GM10248 (cell line): Measurements from ENCODE around the gene FYN.

Experiments
- CTCF ChIA-PET: fragments of 300-600 bp; sonication (Branson Sonifier 250); formaldehyde crosslinking; extraction: SDS; loops from one replicate; lab custom pipeline; 2021; ENCODE audit warnings: antibody characterized with exemption; lab: Yijun Ruan, JAX
- POLR2A ChIA-PET: fragments of 350-650 bp; sonication (Branson Sonifier 250); formaldehyde crosslinking; extraction: SDS; loops from one replicate; lab custom pipeline; 2020; ENCODE audit warnings: antibody characterized with exemption; lab: Yijun Ruan, JAX
- DNase-seq: peaks from one replicate; pipeline ENCODE4 v3.0.0; 2012; ENCODE audit errors: extremely low spot score
- TF ChIP-seq, protein P1 (sequence below): IDR thresholded peaks from 2 replicates; pipeline ENCODE4 v1.5.1; 2012; ENCODE audit warnings: mild to moderate bottlenecking, low read depth; ENCODE audit errors: extremely low read depth, missing control alignments, control extremely low read depth

The FYN gene

DNA sequence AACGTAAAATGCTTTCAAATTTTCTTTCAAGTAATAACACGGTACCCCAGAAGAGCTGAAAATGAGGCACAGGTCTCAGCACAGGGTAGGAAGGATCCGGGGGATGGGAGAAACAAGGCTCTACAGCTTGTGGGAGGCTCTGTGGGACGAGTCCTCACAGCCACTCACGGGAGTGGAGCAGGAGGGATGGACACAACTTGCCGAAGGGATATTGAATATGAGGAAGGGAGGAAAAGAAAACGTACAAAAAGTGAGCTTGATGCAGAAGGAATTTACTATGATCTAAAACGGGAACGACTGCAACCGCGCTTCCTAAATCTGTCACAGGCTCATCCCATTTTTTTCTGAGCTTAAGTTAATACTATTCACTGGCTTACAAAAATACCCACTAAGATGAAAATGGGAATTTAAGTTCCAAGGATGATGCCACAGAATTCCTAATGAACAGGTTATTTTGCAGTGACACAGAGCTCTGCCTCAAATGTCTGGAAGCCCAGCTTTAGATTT lies 72.9 kb downstream of the FYN start:
- CTCF ChIA-PET = interaction anchor here (1.1 to 2.1 kb wide), 6 partner anchors 18 to 65 kb away, joined by 3 to 5 read pairs (median 4); no protein-coding TSS in a partner anchor
- POLR2A ChIA-PET = no interaction called here
- TF ChIP-seq, protein P1, sequence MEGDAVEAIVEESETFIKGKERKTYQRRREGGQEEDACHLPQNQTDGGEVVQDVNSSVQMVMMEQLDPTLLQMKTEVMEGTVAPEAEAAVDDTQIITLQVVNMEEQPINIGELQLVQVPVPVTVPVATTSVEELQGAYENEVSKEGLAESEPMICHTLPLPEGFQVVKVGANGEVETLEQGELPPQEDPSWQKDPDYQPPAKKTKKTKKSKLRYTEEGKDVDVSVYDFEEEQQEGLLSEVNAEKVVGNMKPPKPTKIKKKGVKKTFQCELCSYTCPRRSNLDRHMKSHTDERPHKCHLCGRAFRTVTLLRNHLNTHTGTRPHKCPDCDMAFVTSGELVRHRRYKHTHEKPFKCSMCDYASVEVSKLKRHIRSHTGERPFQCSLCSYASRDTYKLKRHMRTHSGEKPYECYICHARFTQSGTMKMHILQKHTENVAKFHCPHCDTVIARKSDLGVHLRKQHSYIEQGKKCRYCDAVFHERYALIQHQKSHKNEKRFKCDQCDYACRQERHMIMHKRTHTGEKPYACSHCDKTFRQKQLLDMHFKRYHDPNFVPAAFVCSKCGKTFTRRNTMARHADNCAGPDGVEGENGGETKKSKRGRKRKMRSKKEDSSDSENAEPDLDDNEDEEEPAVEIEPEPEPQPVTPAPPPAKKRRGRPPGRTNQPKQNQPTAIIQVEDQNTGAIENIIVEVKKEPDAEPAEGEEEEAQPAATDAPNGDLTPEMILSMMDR = no peak
- DNase-seq = no peak

DNA sequence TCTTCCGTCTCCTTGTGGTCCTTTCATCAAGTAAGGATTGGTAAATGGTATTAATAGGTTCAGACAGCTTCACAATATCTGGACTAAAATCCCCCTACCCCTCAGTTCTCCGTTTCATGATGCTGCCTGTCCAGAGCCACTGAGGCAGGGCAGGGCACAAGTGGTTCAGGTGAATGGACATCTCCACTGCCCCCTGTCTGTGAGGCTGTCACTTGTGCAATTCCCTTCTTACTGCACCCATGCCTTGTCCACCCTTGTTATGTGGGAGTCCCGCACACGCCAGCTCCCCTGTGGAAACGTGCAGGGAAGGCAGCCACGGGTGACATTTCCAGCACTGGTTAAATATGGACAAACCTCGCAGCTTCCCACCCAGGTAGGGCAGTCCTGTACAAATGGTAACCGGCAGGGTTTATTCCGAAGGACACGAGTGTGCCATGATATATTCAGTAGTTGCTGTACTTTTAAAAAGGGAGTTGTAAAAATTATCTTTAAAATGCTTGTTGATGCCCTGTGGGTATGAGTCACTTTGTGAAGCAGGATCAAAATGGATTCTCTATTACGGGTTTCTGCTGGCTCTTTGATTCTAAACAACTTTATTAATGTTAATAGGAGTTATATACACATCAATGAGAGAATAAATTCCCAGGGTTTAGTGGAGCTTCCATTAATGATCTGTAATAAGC lies 73.5 kb downstream of the FYN start:
- ChIA-PET CTCF (interaction anchor here (1.1 to 2.1 kb wide), 7 partner anchors 14 to 64 kb away, joined by 3 to 5 read pairs (median 4); no protein-coding TSS in a partner anchor), POLR2A (no interaction called here)
- no peak for DNase-seq
- TF ChIP-seq, protein P1 = peak; percentile 15

DNA sequence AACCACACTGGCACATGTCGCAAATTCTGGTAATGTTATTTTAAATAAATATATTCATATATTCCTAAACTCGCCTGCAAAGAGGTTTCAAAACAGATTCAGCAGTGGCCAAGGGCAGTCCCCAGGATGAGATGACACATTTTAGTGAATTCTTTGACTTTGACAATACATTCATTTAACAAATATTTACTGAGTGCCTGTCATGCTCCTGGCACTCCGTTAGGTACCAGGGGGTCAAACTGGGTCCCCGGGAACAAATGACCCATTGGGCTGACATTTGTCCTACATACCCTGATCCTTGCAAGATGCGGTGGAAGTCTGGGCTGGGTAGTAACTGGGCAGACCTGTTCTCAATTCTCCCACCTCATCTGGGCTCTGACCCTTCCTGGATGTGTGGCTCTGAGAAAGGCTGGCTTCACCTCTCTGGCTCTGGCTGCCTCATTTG lies 74.9 kb downstream of the FYN start:
- no peak for DNase-seq
- TF ChIP-seq, protein P1 = no peak
- CTCF ChIA-PET = interaction anchor here (1.1 to 1.2 kb wide), 2 partner anchors 10 to 28 kb away, joined by 3 read pairs; no protein-coding TSS in a partner anchor
- POLR2A ChIA-PET = no interaction called here

DNA sequence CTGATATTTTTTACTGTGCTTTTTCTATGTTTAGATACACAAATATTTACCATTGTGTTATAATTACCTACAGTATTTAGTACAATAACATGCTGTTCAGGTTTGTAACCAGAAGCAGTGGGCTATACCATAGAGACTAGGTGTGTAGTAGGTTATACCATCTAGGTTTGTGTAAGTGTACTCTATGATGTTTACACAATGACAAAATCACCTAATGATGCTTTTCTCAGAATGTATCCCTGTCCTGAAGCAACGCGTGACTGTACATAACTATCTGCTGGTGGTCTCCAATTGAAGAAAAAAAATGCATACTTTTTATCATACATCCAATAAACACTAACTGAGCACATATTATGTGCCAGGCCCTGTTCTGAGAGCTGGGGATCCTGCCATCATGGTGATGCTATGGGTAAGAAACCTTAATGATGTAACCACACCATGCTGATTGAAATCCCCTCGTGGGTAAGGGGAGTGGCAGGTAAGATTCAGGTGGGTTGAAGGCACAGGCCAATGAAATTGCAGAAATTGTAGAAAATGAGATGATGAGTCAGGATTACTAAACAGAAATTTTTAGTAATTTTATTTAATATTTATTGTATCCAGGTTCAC lies 76.8 kb downstream of the FYN start:
- POLR2A ChIA-PET = no interaction called here
- TF ChIP-seq, protein P1 = no peak
- DNase-seq = no peak
- CTCF ChIA-PET = interaction anchor here (0.9 to 1.1 kb wide), 2 partner anchors 8 to 224 kb away, joined by 3 to 4 read pairs; no protein-coding TSS in a partner anchor

DNA sequence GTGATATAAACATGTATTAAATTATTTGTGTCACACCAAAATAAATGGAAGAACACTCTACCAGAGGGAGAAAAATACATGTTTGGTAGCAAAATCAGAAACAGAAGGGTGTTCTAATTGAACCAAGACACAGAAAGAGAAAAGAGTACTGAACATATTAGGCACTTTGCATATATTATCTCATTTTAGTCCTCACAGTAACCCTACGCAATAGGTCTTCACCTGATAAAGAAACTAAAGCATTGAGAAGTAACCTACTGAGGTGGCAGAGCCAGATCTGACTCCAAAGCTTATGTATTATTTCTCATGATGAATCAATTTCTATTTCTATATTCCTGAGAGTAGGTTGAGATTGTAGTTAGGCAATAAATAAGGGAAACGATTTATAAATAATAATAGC lies 77.7 kb downstream of the FYN start:
- DNase-seq = no peak
- POLR2A ChIA-PET = no interaction called here
- TF ChIP-seq, protein P1 = no peak
- CTCF ChIA-PET = interaction anchor here (0.9 to 1.1 kb wide), 2 partner anchors 9 to 225 kb away, joined by 3 to 4 read pairs; no protein-coding TSS in a partner anchor

DNA sequence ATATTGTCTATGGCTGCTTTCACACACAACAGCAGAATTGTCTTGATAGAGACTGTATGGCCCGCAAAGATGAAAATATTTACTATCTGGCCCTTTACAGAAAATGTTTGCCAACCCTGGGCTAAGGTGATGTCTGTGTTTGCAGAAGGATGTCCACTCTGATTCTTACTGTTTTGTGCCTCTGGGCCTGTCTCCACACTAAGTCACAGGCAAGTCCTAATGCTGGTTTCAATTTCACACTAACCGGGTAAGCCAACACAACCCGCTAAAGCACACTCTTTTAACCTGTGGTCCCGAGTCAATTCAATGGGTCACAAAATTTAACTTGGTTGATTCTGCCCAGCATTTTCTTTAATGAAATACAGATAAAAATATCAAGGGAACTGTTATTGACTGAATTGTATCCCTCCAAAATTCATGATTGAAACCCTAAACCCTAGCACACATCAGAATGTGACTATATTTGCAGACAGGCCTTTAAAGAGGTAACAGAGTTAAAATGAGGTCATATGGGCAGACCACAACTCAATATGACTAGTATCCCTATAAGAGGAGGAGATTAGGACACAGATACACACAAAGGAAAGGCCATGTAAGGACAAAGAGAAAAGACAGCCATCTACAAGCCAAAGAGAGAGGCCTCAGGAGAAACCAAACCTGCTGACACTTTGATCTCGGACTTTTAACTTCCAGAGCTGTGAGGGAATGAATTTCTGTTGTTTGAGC lies 78.4 kb downstream of the FYN start:
- TF ChIP-seq, protein P1 = no peak
- POLR2A ChIA-PET = no interaction called here
- DNase-seq = no peak
- CTCF ChIA-PET = interaction anchor here (1.1 to 2.4 kb wide), 3 partner anchors 10 to 25 kb away, joined by 4 to 12 read pairs (median 4); no protein-coding TSS in a partner anchor
